Smooth muscle cell of the brain vasculature (primary cell): ENCODE results near the gene DPYSL3.
"Not testable (repeated sequence)": the region's sequence is repeated elsewhere in the genome, so short reads cannot be mapped to it uniquely, and the experiment has no call there.

Experiments used
- DNase-seq: peaks from one replicate; pipeline ENCODE4 v3.0.0-alpha.2; 2012; ENCODE audit warnings: low read depth, low spot score

The DPYSL3 gene

GRCh38 chr5:147369742-147370374, 140.0 kb downstream of the DPYSL3 start:
- DNase-seq: no peak

GRCh38 chr5:147367381-147367780, 142.5 kb downstream of the DPYSL3 start:
- DNase-seq: not testable (repeated sequence)

DNA sequence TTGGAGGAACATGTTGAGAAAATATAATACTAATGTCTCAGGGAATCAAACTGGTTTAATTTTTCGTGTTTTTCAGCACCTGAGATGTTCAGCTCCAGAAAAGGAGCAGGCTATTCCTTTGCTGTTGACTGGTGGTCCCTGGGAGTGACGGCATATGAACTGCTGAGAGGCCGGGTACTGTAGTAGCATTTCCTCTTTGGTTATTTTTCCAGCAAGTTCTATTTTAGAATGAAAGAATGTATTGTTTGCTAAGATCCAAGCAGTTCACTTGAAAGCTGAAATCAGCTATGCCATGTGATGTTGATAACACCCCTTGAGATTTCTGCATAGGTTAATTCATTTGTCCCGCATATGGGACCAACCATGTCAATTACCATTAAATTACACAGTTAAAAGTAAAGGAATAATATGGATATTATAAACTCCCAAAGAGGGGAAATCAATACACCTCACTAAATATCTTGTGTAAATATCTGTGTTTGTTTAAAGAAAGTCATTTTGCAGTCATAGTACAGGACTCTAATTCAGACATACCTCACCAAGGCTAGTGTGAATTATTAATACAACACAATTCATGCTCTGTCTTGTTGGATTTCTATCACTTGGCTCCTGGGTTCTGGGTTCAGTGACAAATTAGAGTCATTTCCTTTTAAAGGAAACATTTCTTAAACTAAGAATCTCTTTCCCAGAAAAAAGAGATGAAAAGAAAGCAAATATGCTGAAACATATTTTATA, 148.3 kb downstream of the DPYSL3 start:
- no peak for DNase-seq

DNA sequence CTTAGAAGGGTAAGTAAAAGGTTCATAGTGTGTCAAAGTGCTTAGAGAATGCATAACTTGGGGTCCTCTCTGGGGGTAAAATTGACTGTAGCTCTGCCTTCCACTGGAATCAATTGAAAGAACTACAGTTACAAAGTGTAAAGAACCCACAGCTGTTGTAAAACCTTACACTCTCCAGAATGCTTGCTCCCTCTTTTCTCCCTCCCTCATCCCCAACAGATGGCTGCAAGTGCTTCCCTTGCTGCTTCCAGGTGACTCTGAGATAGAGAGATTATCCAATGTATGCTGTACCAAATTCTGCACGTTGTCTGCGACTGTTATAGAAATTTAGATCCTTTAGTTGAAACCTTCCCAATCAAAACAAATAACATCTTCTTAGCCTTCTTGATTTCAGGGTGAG, 149.1 kb downstream of the DPYSL3 start:
- DNase-seq: no peak

DNA sequence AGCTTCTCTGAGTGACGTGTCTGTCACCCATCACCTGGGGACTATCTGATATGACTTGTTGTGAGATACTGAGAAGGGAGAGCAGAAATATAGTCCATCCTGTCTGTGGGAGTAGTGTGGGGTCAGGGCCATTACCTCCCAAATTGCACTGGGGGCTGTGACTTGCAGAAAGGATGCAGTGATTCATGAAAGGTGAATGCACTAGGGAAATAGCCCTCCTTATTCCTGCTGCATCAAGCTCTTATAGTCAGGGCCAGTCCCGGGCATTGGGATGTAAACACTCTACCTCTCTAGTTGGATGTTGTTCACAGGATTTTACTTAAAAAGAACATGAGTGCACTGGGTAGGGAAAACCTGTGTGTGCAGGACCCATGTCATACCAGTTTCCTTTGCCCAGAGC, 150.3 kb downstream of the DPYSL3 start:
- no peak for DNase-seq

DNA sequence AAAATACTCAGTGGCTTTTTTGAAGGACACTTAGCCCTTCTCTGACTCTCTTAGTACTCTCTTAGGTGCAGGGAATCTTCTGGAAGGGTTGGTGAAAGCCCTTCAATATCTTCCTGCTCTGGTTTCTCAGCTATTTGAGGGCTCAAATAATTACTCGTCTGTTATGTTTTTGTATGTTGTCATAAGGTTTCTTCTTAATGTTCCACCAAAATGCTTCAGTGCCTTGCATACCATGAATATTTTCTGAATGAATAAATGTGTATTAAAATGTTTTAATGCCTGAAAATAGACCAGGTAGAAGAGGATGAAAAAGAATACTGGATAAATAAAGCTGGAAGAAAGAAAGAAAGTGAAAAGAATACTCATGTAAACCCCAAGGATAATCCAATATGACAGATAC, 150.8 kb downstream of the DPYSL3 start:
- DNase-seq: no peak

DNA sequence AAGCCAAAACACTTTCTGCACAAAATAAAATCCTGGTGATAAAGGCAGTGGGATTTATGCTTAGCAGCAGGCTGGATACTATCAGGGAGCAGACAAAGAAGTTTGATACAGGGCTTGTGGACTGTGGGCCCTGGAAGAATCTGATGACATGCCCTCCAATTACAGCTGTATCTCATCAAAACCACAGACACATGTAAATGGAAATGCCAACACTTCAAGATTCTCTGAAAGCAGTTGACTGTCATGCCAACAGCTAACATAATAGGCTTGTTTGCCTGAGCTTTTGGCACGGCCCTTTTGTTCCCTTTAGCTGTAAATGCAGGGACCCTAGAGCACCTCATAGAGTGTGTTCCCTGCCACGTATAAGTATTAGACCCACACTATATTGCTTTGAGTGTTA, 160.6 kb downstream of the DPYSL3 start:
- DNase-seq: no peak

GRCh38 chr5:147348451-147348850, 161.4 kb downstream of the DPYSL3 start:
- no peak for DNase-seq

GRCh38 chr5:147348046-147348445, 161.8 kb downstream of the DPYSL3 start:
- no peak for DNase-seq

- DNase-seq: no peak
Observed at GRCh38 chr5:147346006-147346561, 163.8 kb downstream of the DPYSL3 start.

DNA sequence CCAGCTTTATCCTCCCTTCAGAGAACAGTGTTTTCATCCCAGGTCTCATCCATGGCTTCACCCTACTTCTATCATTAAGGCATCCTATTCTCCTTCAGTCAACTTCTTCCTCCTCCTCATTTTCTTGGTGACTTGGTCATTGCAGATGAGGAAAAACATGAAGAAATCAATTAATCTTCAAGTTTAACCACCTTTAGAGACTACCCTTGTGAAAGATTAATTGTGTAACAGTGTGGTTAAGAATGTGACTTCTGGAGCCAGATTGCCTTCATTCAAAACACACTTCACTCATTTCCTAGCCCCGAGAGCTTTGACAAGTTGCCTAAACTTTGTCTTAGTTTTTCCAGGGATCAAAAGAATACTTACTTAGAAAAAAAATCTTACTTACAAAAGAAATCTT, 165.0 kb downstream of the DPYSL3 start:
- DNase-seq: no peak

DNA sequence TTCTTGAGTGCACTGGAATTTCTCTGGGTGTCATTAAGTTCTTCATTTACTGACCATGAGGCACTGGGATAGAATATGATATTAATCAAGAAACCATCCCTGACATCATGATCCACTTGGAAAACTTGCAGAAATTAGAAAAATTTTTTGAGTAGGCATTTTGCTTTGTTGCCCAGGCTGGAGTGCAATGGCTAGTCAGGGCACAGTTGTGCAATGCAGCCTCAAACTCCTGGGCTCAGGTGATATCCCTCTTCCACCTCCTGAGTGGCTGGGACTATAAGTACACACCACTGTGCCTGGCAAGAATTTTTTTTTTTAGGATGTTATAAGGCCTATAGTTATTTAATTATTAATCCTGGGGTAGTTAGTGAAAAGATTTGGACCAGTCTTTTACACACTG, 168.5 kb downstream of the DPYSL3 start:
- no peak for DNase-seq

DNA sequence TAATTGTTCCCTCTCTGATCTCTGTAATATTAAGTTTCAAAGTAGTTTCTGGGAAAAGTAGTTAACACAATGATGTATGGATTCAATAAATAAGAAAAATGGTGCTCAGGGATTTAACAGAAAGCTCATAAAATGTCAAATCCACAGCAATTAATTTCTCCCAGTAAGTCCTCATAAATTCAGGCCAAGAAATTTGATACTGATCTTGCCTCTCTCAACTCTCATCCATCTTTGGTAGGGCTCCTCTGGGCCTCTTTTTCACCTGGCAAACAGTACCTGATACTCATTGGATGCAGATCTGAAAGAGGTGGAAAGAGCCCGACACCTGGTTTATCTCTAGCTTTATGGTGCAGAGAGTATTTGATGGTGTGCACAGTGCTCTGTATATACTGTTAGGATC, 168.9 kb downstream of the DPYSL3 start:
- DNase-seq: no peak
